Ishikawa (cell line): Measurements from ENCODE around the gene DDX28.

ENCODE experiments used
- CEBPB ChIP-seq: IDR thresholded peaks from 2 replicates; pipeline ENCODE4 v1.6.1; 2012
- CREB1 ChIP-seq: IDR thresholded peaks from 2 replicates; pipeline ENCODE4 v1.6.1; 2012; ENCODE audit warnings: low read depth
- EGR1 ChIP-seq: IDR thresholded peaks from 2 replicates; pipeline ENCODE4 v1.6.1; 2012
- EP300 ChIP-seq: IDR thresholded peaks from 2 replicates; pipeline ENCODE4 v1.6.1; 2012; ENCODE audit warnings: borderline replicate concordance
- FOXM1 ChIP-seq: IDR thresholded peaks from 2 replicates; pipeline ENCODE4 v1.6.1; 2012; ENCODE audit warnings: low read depth, borderline replicate concordance
- NFIC ChIP-seq: IDR thresholded peaks from 2 replicates; pipeline ENCODE4 v1.6.1; 2012
- RAD21 ChIP-seq: IDR thresholded peaks from 2 replicates; pipeline ENCODE4 v1.6.1; 2012; ENCODE audit warnings: low read depth
- TAF1 ChIP-seq: IDR thresholded peaks from 2 replicates; pipeline ENCODE4 v1.6.1; 2012; ENCODE audit warnings: low read depth, mild to moderate bottlenecking
- TCF12 ChIP-seq: IDR thresholded peaks from 2 replicates; pipeline ENCODE4 v1.6.1; 2012; ENCODE audit warnings: low read depth
- TEAD4 ChIP-seq: IDR thresholded peaks from 2 replicates; pipeline ENCODE4 v1.6.1; 2012
- YY1 ChIP-seq: IDR thresholded peaks from 2 replicates; pipeline ENCODE4 v1.6.1; 2012; ENCODE audit warnings: low read depth
- ZBTB7A ChIP-seq: IDR thresholded peaks from 2 replicates; pipeline ENCODE4 v1.6.1; 2012; ENCODE audit warnings: low read depth
- TF ChIP-seq, protein P1 (sequence below): IDR thresholded peaks from 2 replicates; pipeline ENCODE4 v1.6.1; 2012; ENCODE audit warnings: low read depth, mild to moderate bottlenecking
- TF ChIP-seq, protein P2 (sequence below): IDR thresholded peaks from 2 replicates; pipeline ENCODE4 v1.6.1; 2012
- TF ChIP-seq, protein P3 (sequence below): IDR thresholded peaks from 2 replicates; pipeline ENCODE4 v1.6.1; 2012

The DDX28 gene

GRCh38 chr16:68019167-68019680 is 3.8 kb downstream of the DDX28 start:
- TF ChIP-seq TCF12 = no peak
- TF ChIP-seq YY1 = no peak
- no peak for TF ChIP-seq FOXM1
- no peak for TF ChIP-seq CREB1
- no peak for TF ChIP-seq CEBPB
- TF ChIP-seq EP300 = no peak
- TF ChIP-seq RAD21 = no peak
- TF ChIP-seq TAF1 = no peak
- no peak for TF ChIP-seq NFIC
- TF ChIP-seq, protein P1, sequence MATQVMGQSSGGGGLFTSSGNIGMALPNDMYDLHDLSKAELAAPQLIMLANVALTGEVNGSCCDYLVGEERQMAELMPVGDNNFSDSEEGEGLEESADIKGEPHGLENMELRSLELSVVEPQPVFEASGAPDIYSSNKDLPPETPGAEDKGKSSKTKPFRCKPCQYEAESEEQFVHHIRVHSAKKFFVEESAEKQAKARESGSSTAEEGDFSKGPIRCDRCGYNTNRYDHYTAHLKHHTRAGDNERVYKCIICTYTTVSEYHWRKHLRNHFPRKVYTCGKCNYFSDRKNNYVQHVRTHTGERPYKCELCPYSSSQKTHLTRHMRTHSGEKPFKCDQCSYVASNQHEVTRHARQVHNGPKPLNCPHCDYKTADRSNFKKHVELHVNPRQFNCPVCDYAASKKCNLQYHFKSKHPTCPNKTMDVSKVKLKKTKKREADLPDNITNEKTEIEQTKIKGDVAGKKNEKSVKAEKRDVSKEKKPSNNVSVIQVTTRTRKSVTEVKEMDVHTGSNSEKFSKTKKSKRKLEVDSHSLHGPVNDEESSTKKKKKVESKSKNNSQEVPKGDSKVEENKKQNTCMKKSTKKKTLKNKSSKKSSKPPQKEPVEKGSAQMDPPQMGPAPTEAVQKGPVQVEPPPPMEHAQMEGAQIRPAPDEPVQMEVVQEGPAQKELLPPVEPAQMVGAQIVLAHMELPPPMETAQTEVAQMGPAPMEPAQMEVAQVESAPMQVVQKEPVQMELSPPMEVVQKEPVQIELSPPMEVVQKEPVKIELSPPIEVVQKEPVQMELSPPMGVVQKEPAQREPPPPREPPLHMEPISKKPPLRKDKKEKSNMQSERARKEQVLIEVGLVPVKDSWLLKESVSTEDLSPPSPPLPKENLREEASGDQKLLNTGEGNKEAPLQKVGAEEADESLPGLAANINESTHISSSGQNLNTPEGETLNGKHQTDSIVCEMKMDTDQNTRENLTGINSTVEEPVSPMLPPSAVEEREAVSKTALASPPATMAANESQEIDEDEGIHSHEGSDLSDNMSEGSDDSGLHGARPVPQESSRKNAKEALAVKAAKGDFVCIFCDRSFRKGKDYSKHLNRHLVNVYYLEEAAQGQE = no peak
- TF ChIP-seq, protein P2, sequence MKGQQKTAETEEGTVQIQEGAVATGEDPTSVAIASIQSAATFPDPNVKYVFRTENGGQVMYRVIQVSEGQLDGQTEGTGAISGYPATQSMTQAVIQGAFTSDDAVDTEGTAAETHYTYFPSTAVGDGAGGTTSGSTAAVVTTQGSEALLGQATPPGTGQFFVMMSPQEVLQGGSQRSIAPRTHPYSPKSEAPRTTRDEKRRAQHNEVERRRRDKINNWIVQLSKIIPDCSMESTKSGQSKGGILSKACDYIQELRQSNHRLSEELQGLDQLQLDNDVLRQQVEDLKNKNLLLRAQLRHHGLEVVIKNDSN = no peak
- TF ChIP-seq ZBTB7A = no peak
- TF ChIP-seq, protein P3, sequence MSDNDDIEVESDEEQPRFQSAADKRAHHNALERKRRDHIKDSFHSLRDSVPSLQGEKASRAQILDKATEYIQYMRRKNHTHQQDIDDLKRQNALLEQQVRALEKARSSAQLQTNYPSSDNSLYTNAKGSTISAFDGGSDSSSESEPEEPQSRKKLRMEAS = no peak

- TF ChIP-seq TEAD4 (no peak), RAD21 (no peak), ZBTB7A (no peak), TAF1 (no peak), TCF12 (no peak), EP300 (no peak), CREB1 (no peak)
- TF ChIP-seq, protein P2 = no peak
- TF ChIP-seq, protein P1 = no peak
These were observed 7.4 kb downstream of the DDX28 start, which contains the start of gene DPEP2NB for GRCh38 chr16:68015681-68016080. Gene DPEP2NB (minus strand): TSS chr16:68015911. CDS start chr16:68015770, 141 bp downstream.

- TF ChIP-seq EP300 (peak; percentile 20; the same call in 1 of the 2 replicates), TCF12 (0 out of 2 replicates have a peak, but pooled peaks have one; percentile 36), NFIC (0 out of 2 replicates have a peak, but pooled peaks have one; percentile 42), YY1 (no peak), CEBPB (peak; percentile 92), CREB1 (no peak), ZBTB7A (no peak)
These were observed 9.6 kb downstream of the DDX28 start for GRCh38 chr16:68013440-68013839.

DNA sequence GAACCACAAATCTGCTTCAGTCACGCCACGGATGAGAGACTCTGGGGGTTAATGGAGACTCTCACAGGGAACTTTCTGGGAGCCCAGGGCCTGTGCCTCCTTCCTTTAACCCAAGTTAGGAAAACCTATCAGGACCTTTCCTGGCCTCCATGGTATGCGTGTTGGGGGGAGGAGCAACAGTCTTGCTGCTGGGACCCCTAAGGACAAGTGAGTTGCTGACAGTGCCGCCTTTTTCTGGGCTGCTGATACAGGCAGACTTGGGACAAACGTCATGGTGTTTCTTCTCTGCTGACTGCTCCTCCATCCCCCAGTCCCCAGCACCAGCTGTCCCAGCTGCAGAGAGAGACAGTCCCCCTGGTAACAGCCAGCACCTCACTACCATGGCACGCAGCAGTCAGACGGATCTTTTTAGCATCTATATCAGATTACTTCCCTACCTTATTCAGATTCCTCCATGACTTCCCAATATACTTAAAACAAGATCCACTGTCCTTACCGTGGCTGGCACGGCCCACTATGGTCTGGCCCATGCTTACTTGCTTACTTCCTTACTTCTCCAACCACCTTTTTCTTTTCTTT is 13.8 kb downstream of the DDX28 start:
- TF ChIP-seq EP300 (no peak), TEAD4 (no peak), CREB1 (no peak), NFIC (no peak)
- TF ChIP-seq, protein P1 = no peak

DNA sequence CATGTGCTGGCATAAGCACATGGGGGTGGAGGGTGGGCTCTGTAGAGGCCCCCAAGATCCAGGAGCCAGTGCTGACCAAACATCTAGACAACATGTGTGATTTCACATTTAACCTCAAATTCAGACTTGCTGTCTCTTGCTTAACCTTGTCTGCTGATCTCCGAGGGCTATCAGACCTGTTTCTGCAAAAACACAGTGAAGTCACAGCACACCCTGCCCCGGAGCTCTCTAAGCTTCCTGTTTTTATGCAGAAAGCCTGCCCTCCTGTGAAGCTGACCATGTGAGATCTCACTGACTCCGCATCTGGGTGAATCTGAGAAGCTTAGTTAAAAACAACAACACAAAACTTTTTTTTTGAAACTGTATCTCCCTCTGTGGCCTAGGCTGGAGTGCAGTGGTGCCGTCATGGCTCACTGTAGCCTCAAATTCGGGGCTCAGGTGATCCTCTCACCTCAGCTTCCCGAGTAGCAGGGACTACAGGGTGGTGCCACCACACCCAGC is 17.2 kb downstream of the DDX28 start:
- TF ChIP-seq YY1 = no peak
- TF ChIP-seq EGR1 = no peak
- TF ChIP-seq TEAD4 = no peak
- TF ChIP-seq, protein P1 = no peak
- TF ChIP-seq TCF12 = no peak
- no peak for TF ChIP-seq TAF1
- TF ChIP-seq FOXM1 = no peak
- TF ChIP-seq, protein P2 = no peak
- no peak for TF ChIP-seq RAD21
- no peak for TF ChIP-seq CEBPB
- no peak for TF ChIP-seq ZBTB7A
- no peak for TF ChIP-seq NFIC
- TF ChIP-seq CREB1 = no peak
- TF ChIP-seq, protein P3 = no peak
